ENCODE results near the gene C1QA.
A peak's percentile ranks its signal among the peaks of the same experiment; 100 is the strongest.

C1QA gene

GRCh38 chr1:22607154-22607553 lies 29.3 kb upstream of the C1QA start:
- Histone ChIP-seq H3K27ac (ENCODE audit: extremely low read depth, low read depth, low read length) (no peak overlapping the region), H3K9me3 (ENCODE audit: control insufficient read depth, insufficient read depth, low read depth, low read length) (no peaks in the 10 kb centered on the region), H3K36me3 (ENCODE audit: control insufficient read depth in 2 of 2, insufficient read depth in 1 of 2, low read length in 2 of 2) (no peaks in the 10 kb centered on the region), H3K4me1 (ENCODE audit: control insufficient read depth, insufficient read depth, low read length) (no peaks in the 10 kb centered on the region), H3K4me3 (ENCODE audit: low read depth, low read length) (no peak overlapping the region)
- ChIA-PET CTCF (interaction anchor here (0.6 to 1.2 kb wide), 3 partner anchors 11 to 613 kb away, joined by 3 to 5 read pairs (median 3); no protein-coding TSS in a partner anchor), POLR2A (interaction anchor here (0.5 kb wide), 1 partner anchor 490 kb away, joined by 3 read pairs; no protein-coding TSS in a partner anchor)
- no peak for TF ChIP-seq ZSCAN5A (tag by site-specific recombination; IDR thresholded peaks at IDR 0.05)
- TF ChIP-seq ZNF488 (tag by site-specific recombination; IDR thresholded peaks at IDR 0.05) = no peak
- no peak for TF ChIP-seq ZNF239 (tag by site-specific recombination; IDR thresholded peaks at IDR 0.05)
- peak; percentile 89 for TF ChIP-seq REST (tag by site-specific recombination; IDR thresholded peaks at IDR 0.05)
- TF ChIP-seq ZNF138 (tag by site-specific recombination; IDR thresholded peaks at IDR 0.05; ENCODE audit: borderline replicate concordance) = no peak

- Histone ChIP-seq H3K4me1 (ENCODE audit: control insufficient read depth, insufficient read depth, low read length) (no peaks in the 10 kb centered on the region), H3K27ac (ENCODE audit: extremely low read depth, low read depth, low read length) (no peak overlapping the region), H3K9me3 (ENCODE audit: control insufficient read depth, insufficient read depth, low read depth, low read length) (no peaks in the 10 kb centered on the region), H3K4me3 (ENCODE audit: low read depth, low read length) (no peak overlapping the region), H3K36me3 (ENCODE audit: control insufficient read depth in 2 of 2, insufficient read depth in 1 of 2, low read length in 2 of 2) (no peaks in the 10 kb centered on the region)
- ChIA-PET POLR2A (no interaction called here), CTCF (interaction anchor here (0.7 kb wide), 1 partner anchor 154 kb away, joined by 5 read pairs; no protein-coding TSS in a partner anchor)
- TF ChIP-seq ZNF174 (tag by site-specific recombination; IDR thresholded peaks at IDR 0.05) (no peak), PRDM2 (tag by site-specific recombination; IDR thresholded peaks at IDR 0.05; ENCODE audit: borderline replicate concordance) (no peak), ZNF423 (tag by site-specific recombination; IDR thresholded peaks at IDR 0.05) (no peak), HIC1 (tag by site-specific recombination; IDR thresholded peaks at IDR 0.05) (no peak), REPIN1 (tag by site-specific recombination; IDR thresholded peaks at IDR 0.05; ENCODE audit: low read depth) (no peak), ZNF112 (tag by site-specific recombination; IDR thresholded peaks at IDR 0.05) (no peak), ZNF366 (tag by site-specific recombination; conservative IDR thresholded peaks at IDR 0.05) (no peak), ZNF221 (tag by site-specific recombination; IDR thresholded peaks at IDR 0.05; ENCODE audit: borderline replicate concordance) (no peak), ZNF558 (tag by site-specific recombination; IDR thresholded peaks at IDR 0.05) (no peak)
Observed at GRCh38 chr1:22608361-22608760, 28.1 kb upstream of the C1QA start.

Data from HEK293 (cell line).